IMR-90 (cell line): ENCODE data around the gene PYGB. TPM values are rescaled to one million over a fixed set of nuclear protein-coding genes. Genes with fewer than 3 reads are reported as not detected.

Experiments used
- ATAC-seq: fragments of 200-7000 bp; cut with Tn5 transposase; 2 replicates; pipeline ENCODE4 v1.9.1; 2020; ENCODE audit warnings: low read depth, mild to moderate bottlenecking, moderate library complexity
- BruUV-seq: library from RNA; stranded (reverse); fragments of 400-500 nt; replicated peaks from 2 replicates; lab custom pipeline; 2021; lab: Mats Ljungman, UMichigan
- CTCF ChIA-PET: fragments of 300-600 bp; formaldehyde crosslinking; extraction: SDS; loops from one replicate; lab custom pipeline; 2021; ENCODE audit warnings: antibody characterized with exemption; lab: Yijun Ruan, JAX
- POLR2A ChIA-PET: fragments of 300-600 bp; sonication (Branson Sonifier 250); formaldehyde crosslinking; loops from one replicate; lab custom pipeline; 2022; ENCODE audit warnings: antibody characterized with exemption; ENCODE audit not compliant: unreplicated experiment; lab: Charles Lee
- DNase-seq: peaks from one replicate; pipeline ENCODE4 v3.0.0; 2013
- H2AFZ ChIP-seq: replicated peaks from 2 replicates; pipeline ENCODE3; 2013; ENCODE audit warnings: low read length, mild to moderate bottlenecking; ENCODE audit not compliant: poor library complexity
- H2AK5ac ChIP-seq: 2 replicates; pipeline ENCODE4 v1.6.1; 2013; ENCODE audit warnings: low read depth, low read length, inconsistent platforms
- H2AK9ac ChIP-seq: replicated peaks from 2 replicates; pipeline ENCODE3; 2013; ENCODE audit warnings: mild to moderate bottlenecking, low read depth, low read length, moderate library complexity; ENCODE audit not compliant: poor library complexity
- H2BK120ac ChIP-seq: 2 replicates; pipeline ENCODE4 v1.6.1; 2013; ENCODE audit warnings: low read depth, low read length, inconsistent platforms
- H2BK15ac ChIP-seq: 3 replicates; pipeline ENCODE4 v1.6.1; 2013; ENCODE audit warnings: low read depth, low read length, inconsistent platforms
- H2BK20ac ChIP-seq: 2 replicates; pipeline ENCODE4 v1.6.1; 2013; ENCODE audit warnings: low read depth, mild to moderate bottlenecking, inconsistent platforms, low read length, moderate library complexity
- H2BK5ac ChIP-seq: 2 replicates; pipeline ENCODE4 v1.6.1; 2013; ENCODE audit warnings: mild to moderate bottlenecking, low read depth, low read length, inconsistent platforms; ENCODE audit not compliant: poor library complexity, severe bottlenecking
- H3K14ac ChIP-seq: replicated peaks from 2 replicates; pipeline ENCODE4 v1.6.1; 2013; ENCODE audit warnings: low read depth, low read length, inconsistent platforms
- H3K18ac ChIP-seq: 2 replicates; pipeline ENCODE4 v1.6.1; 2013; ENCODE audit warnings: low read depth, low read length, control low read depth
- H3K23ac ChIP-seq: 2 replicates; pipeline ENCODE4 v1.6.1; 2013; ENCODE audit warnings: low read depth, low read length, inconsistent platforms
- H3K27ac ChIP-seq: 2 replicates; pipeline ENCODE4 v1.5.1; 2013; ENCODE audit warnings: mild to moderate bottlenecking, control low read depth, low read length; ENCODE audit not compliant: insufficient read depth
- H3K27me3 ChIP-seq: 2 replicates; pipeline ENCODE4 v1.6.1; 2013; ENCODE audit warnings: low read length; ENCODE audit not compliant: control insufficient read depth, insufficient read depth
- H3K36me3 ChIP-seq: 2 replicates; pipeline ENCODE4 v1.6.1; 2013; ENCODE audit warnings: low read length, mixed read lengths; ENCODE audit not compliant: control insufficient read depth, insufficient read depth
- H3K4ac ChIP-seq: 2 replicates; pipeline ENCODE4 v1.6.1; 2013; ENCODE audit warnings: low read depth, low read length, inconsistent platforms
- H3K4me1 ChIP-seq: 2 replicates; pipeline ENCODE4 v1.6.1; 2013; ENCODE audit warnings: low read length, mixed read lengths; ENCODE audit not compliant: control insufficient read depth, insufficient read depth
- H3K4me2 ChIP-seq: 2 replicates; pipeline ENCODE4 v1.6.1; 2013; ENCODE audit warnings: low read depth, mild to moderate bottlenecking, control low read depth, low read length, moderate library complexity
- H3K4me3 ChIP-seq: 2 replicates; pipeline ENCODE4 v1.5.1; 2013; ENCODE audit warnings: low read depth, mild to moderate bottlenecking, control low read depth, low read length, moderate library complexity; ENCODE audit not compliant: insufficient read depth
- H3K56ac ChIP-seq: 2 replicates; pipeline ENCODE4 v1.6.1; 2013; ENCODE audit warnings: low read length, inconsistent platforms; ENCODE audit not compliant: insufficient read depth; ENCODE audit errors: extremely low read depth
- H3K79me1 ChIP-seq, 2 experiments: 2 replicates each; pipeline ENCODE4 v1.6.1; 2013; ENCODE audit warnings: low read length in 2 of 2, inconsistent platforms in 1 of 2, low read depth in 1 of 2
- H3K9ac ChIP-seq: 2 replicates; pipeline ENCODE4 v1.6.1; 2013; ENCODE audit warnings: low read depth, low read length, control low read depth
- H3K9me1 ChIP-seq: 2 replicates; pipeline ENCODE4 v1.6.1; 2013; ENCODE audit warnings: low read length, inconsistent platforms; ENCODE audit not compliant: insufficient read depth
- H3K9me3 ChIP-seq: 2 replicates; pipeline ENCODE4 v1.6.1; 2013; ENCODE audit warnings: low read length; ENCODE audit not compliant: control insufficient read depth, insufficient read depth
- H4K20me1 ChIP-seq: 2 replicates; pipeline ENCODE4 v1.6.1; 2013; ENCODE audit warnings: low read length, inconsistent platforms; ENCODE audit not compliant: insufficient read depth
- H4K5ac ChIP-seq: 2 replicates; pipeline ENCODE4 v1.6.1; 2013; ENCODE audit warnings: mild to moderate bottlenecking, low read depth, low read length, control low read depth
- H4K8ac ChIP-seq, 2 experiments: 2 replicates each; pipeline ENCODE4 v1.6.1; 2013; ENCODE audit warnings: low read depth in 2 of 2, low read length in 2 of 2, control low read depth in 1 of 2, inconsistent platforms in 1 of 2
- H4K91ac ChIP-seq: 2 replicates; pipeline ENCODE4 v1.6.1; 2013; ENCODE audit warnings: low read depth, low read length, inconsistent platforms; ENCODE audit not compliant: insufficient read depth
- BHLHE40 ChIP-seq: fragments of 150-350 bp; IDR thresholded peaks from 2 replicates; pipeline ENCODE4 v1.6.1; 2016; ENCODE audit warnings: mild to moderate bottlenecking, low read depth, low read length
- CEBPB ChIP-seq: IDR thresholded peaks from 2 replicates; pipeline ENCODE4 v1.6.1; 2012; ENCODE audit warnings: low read depth, low read length, improper control_type of control experiment
- CHD1 ChIP-seq: IDR thresholded peaks from 2 replicates; pipeline ENCODE4 v1.6.1; 2012; ENCODE audit warnings: low read depth, low read length, improper control_type of control experiment
- ELK1 ChIP-seq: fragments of 150-350 bp; IDR thresholded peaks from 2 replicates; pipeline ENCODE4 v1.6.1; 2016; ENCODE audit warnings: low read depth, mild to moderate bottlenecking, low read length, moderate library complexity, borderline replicate concordance
- FOS ChIP-seq: fragments of 150-350 bp; IDR thresholded peaks from 2 replicates; pipeline ENCODE4 v1.6.1; 2016; ENCODE audit warnings: low read depth, low read length
- MAFK ChIP-seq: IDR thresholded peaks from 2 replicates; pipeline ENCODE4 v1.6.1; 2012; ENCODE audit warnings: low read depth, low read length, improper control_type of control experiment
- MAZ ChIP-seq: IDR thresholded peaks from 2 replicates; pipeline ENCODE4 v1.6.1; 2012; ENCODE audit warnings: low read depth, mild to moderate bottlenecking, low read length, improper control_type of control experiment, moderate library complexity, borderline replicate concordance
- MXI1 ChIP-seq: IDR thresholded peaks from 2 replicates; pipeline ENCODE4 v1.6.1; 2012; ENCODE audit warnings: low read depth, mild to moderate bottlenecking, low read length, moderate library complexity, borderline replicate concordance
- POLR2A ChIP-seq: IDR thresholded peaks from 2 replicates; pipeline ENCODE4 v1.6.1; 2012; ENCODE audit warnings: mild to moderate bottlenecking, low read depth, low read length
- RAD21 ChIP-seq: IDR thresholded peaks from 2 replicates; pipeline ENCODE4 v1.6.1; 2012; ENCODE audit warnings: low read length, improper control_type of control experiment
- RCOR1 ChIP-seq: IDR thresholded peaks from 2 replicates; pipeline ENCODE4 v1.6.1; 2012; ENCODE audit warnings: mild to moderate bottlenecking, low read length, improper control_type of control experiment; ENCODE audit not compliant: insufficient replicate concordance
- RFX5 ChIP-seq: IDR thresholded peaks from 2 replicates; pipeline ENCODE4 v1.8.0; 2012; ENCODE audit warnings: low read depth, mild to moderate bottlenecking, low read length, moderate library complexity
- SMC3 ChIP-seq: fragments of 150-350 bp; IDR thresholded peaks from 2 replicates; pipeline ENCODE4 v1.6.1; 2016; ENCODE audit warnings: low read depth, mild to moderate bottlenecking, antibody characterized with exemption, low read length, moderate library complexity
- USF2 ChIP-seq: fragments of 150-350 bp; IDR thresholded peaks from 2 replicates; pipeline ENCODE4 v1.6.1; 2017; ENCODE audit warnings: mild to moderate bottlenecking, antibody characterized with exemption, low read length, low read depth
- WGBS, 2 experiments: methylation state at CpG; one replicate each; pipeline versions ENCODE4 v1.1.5 to v1.1.7; 2013; ENCODE audit warnings: missing lambda C conversion rate in 2 of 2; ENCODE audit not compliant: insufficient read length in 1 of 2; ENCODE audit errors: extremely low coverage in 2 of 2; 5-methylcytosine and 5-hydroxymethylcytosine counted together
- dilution Hi-C: fragments of 300-500 bp; cut with HindIII; formaldehyde crosslinking; loops from one replicate; pipeline ENCODE4 v1.14.3; 2018; ENCODE audit warnings: low sequenced_read_pairs; ENCODE audit not compliant: unreplicated experiment
- in situ Hi-C: fragments of 300-500 bp; cut with MboI; formaldehyde crosslinking; loops from 3 replicates; pipeline ENCODE4 v1.14.3; 2019; ENCODE audit warnings: low sequenced_read_pairs, inconsistent platforms, mixed read lengths
- intact Hi-C: fragments of 100-400 bp; cut with micrococcal nuclease; formaldehyde crosslinking; loops from 2 replicates; pipeline ENCODE4 v1.10.0; 2022
- polyA plus RNA-seq, 3 experiments: library from polyadenylated mRNA; depleted of rRNA; stranded (reverse); fragments of >200 nt; gene quantifications; 2 replicates each; pipeline ENCODE4 v1.2.3, GENCODE V29; 2012; ENCODE audit warnings: low replicate concordance in 1 of 3
- total RNA-seq: library from RNA; depleted of rRNA; stranded (reverse); fragments of >200 nt; gene quantifications from 2 replicates; pipeline ENCODE4 v1.2.3, GENCODE V29; 2012

The PYGB gene
- total and polyA plus RNA-seq, 2 of the 4 experiments (the other 2 are of a cell fraction) = 72.4 to 83.1 TPM

- peak overlapping the region; percentile 99 for H2BK20ac ChIP-seq
- CTCF ChIA-PET = interaction anchor here (0.8 kb wide), 1 partner anchor 11 kb away, joined by 4 read pairs; no protein-coding TSS in a partner anchor
- no peaks in the 10 kb centered on the region for H3K9me3 ChIP-seq
- in situ Hi-C loops = no loop called here
- peak overlapping the region; percentile 71 for H2AFZ ChIP-seq
- H3K18ac ChIP-seq = peak overlapping the region; percentile 45; the same call in 1 of the 2 replicates
- peak overlapping the region; percentile 18 for H2BK5ac ChIP-seq
- peak overlapping the region; percentile 66 for H2AK9ac ChIP-seq
- H3K9ac ChIP-seq = no peak overlapping the region
- peak overlapping the region; percentile 93 for H3K14ac ChIP-seq
- ATAC-seq (no peak), DNase-seq (no peak)
- no peaks in the 10 kb centered on the region for H3K36me3 ChIP-seq
- WGBS, 2 experiments = 96% methylated on average over 6 of the region's 15 CpGs; no CpG with 5 or more reads in 1 of the 2 experiments
- H3K9me1 ChIP-seq = peaks cover 40% of the 10 kb centered on the region
- H3K27me3 ChIP-seq = no peaks in the 10 kb centered on the region
- intact Hi-C loops = no loop called here
- H2BK120ac ChIP-seq = peak overlapping the region; percentile 99
- H3K56ac ChIP-seq = no peak overlapping the region
- H2AK5ac ChIP-seq = peak overlapping the region; percentile 100
- no peak overlapping the region for H3K4me3 ChIP-seq
- H4K8ac ChIP-seq = peak overlapping the region; percentile 73 to 84
- H3K23ac ChIP-seq = peak overlapping the region; percentile 79
- H3K4me1 ChIP-seq = peaks cover 21% of the 10 kb centered on the region
- BruUV-seq = no TSS peak
- H3K4ac ChIP-seq = peak overlapping the region; percentile 99
- peak overlapping the region; percentile 92 for H4K91ac ChIP-seq
- peak overlapping the region; percentile 67; the same call in 2 of the 3 replicates for H2BK15ac ChIP-seq
- POLR2A ChIA-PET = interaction anchor here (0.8 kb wide), 1 partner anchor 11 kb away, joined by 3 read pairs; no protein-coding TSS in a partner anchor
- H4K20me1 ChIP-seq = no peaks in the 10 kb centered on the region
- dilution Hi-C loops = no loop called here
- H4K5ac ChIP-seq = peak overlapping the region; percentile 37; the same call in 1 of the 2 replicates
- H3K79me1 ChIP-seq = peaks cover 0 to 19% of the 10 kb centered on the region in 2 experiments; a peak in 2 of 4 replicates
- H3K4me2 ChIP-seq = no peak overlapping the region
- peak overlapping the region; percentile 39; the same call in 1 of the 2 replicates for H3K27ac ChIP-seq
- TF ChIP-seq MAZ = no peak
- no peak for TF ChIP-seq BHLHE40
- TF ChIP-seq SMC3 = no peak
- no peak for TF ChIP-seq MXI1
- no peak for TF ChIP-seq RFX5
- TF ChIP-seq CEBPB = no peak
- TF ChIP-seq POLR2A = no peak
- no peak for TF ChIP-seq RCOR1
- TF ChIP-seq ELK1 = no peak
- no peak for TF ChIP-seq USF2
- TF ChIP-seq RAD21 = no peak
- no peak for TF ChIP-seq FOS
- no peak for TF ChIP-seq MAFK
- TF ChIP-seq CHD1 = no peak
Measured at GRCh38 chr20:25236450-25237304, 11.2 kb upstream of the PYGB start.
